Memory B cell (primary cell): Measurements from ENCODE around the gene PI4KA.
"Not testable (repeated sequence)": the region's sequence is repeated elsewhere in the genome, so short reads cannot be mapped to it uniquely, and the experiment has no call there.

ENCODE experiments used
- ATAC-seq: fragments of 150-1000 bp; cut with Tn5 transposase; 2 replicates; pipeline ENCODE4 v1.10.0; 2021; ENCODE audit warnings: low read depth, mild to moderate bottlenecking, moderate library complexity
- DNase-seq, 2 donors: peaks; one replicate each; pipeline ENCODE4 v3.0.0; 2022; ENCODE audit warnings: low spot score in 2 of 2
- H3K27ac Mint-ChIP-seq: one replicate; pipeline ENCODE4 v1.8.0; 2022; ENCODE audit warnings: mild to moderate bottlenecking, moderate library complexity, mixed read lengths
- H3K27me3 Mint-ChIP-seq: one replicate; pipeline ENCODE4 v1.8.0; 2022; ENCODE audit warnings: mixed read lengths
- H3K36me3 Mint-ChIP-seq: one replicate; pipeline ENCODE4 v1.8.0; 2022; ENCODE audit warnings: mild to moderate bottlenecking, mixed read lengths
- H3K4me1 Mint-ChIP-seq: one replicate; pipeline ENCODE4 v1.8.0; 2022; ENCODE audit warnings: mixed read lengths
- H3K4me3 Mint-ChIP-seq: one replicate; pipeline ENCODE4 v1.8.0; 2022; ENCODE audit warnings: mild to moderate bottlenecking, moderate library complexity, mixed read lengths
- H3K9me3 Mint-ChIP-seq: one replicate; pipeline ENCODE4 v1.8.0; 2022; ENCODE audit warnings: mixed read lengths

Gene PI4KA

DNA sequence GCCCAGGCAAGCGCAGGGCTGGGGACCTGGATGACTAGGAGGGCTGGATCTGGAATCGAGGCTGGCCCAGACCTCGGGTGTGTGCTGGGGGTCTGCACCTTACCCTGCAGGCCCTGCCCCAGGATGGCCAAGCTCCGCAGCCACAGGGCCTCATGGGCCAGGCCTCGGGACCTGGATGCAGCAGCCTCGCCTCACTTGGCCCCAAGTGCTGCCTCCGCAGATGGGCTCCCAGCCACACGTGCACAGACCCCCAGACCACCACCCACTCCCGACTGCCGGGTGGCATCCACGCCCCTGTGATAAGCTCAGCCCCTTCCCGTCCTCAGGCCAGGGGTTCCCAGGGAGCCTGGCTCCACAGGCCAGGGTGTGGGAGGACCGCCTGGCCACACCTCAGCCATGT, 188.7 kb downstream of the PI4KA start:
- not testable (repeated sequence) for H3K4me1 Mint-ChIP-seq, H3K9me3 Mint-ChIP-seq, DNase-seq, ATAC-seq, H3K4me3 Mint-ChIP-seq, H3K36me3 Mint-ChIP-seq, H3K27ac Mint-ChIP-seq, H3K27me3 Mint-ChIP-seq

DNA sequence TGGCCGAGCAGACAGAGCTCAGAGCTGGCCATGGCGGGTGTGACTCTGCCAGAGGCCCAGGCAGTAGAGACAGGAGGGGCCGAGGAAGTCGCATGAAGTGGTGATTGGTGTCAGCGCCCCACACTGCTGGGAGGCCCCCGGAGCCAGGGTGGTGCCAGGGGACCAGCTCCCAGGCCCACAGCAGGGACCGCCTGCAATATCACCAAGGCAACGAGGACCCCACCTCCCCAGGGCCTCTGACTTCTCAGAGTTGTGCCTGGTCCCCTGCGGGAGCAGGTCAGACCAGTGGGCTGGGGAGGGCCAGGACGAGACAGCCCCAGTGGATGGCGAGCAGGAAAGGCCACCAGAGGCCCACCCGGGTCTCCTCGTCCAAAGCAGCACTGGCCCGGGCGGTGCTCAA, 189.1 kb downstream of the PI4KA start:
- not testable (repeated sequence) for H3K9me3 Mint-ChIP-seq, H3K4me1 Mint-ChIP-seq, H3K4me3 Mint-ChIP-seq, H3K36me3 Mint-ChIP-seq, ATAC-seq, DNase-seq, H3K27me3 Mint-ChIP-seq, H3K27ac Mint-ChIP-seq

DNA sequence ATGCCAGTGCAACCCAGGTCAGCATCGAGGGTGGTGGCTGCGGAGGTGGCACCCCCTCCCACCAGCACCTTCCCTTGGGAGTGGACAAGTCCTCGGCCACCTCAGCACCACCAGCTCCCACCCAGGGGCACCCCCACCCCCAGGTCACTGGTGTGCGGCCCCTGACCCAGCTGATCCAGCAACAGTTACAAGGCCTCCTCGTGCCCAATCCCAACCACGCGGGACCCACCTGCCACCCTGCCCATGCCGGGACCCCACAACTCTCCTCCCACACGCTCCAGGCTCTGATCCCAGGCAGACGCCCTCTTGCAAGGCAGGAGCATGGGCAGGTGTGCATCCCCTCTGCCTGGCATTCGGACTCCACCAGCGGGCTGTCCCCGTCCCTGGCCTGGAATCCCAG, 189.8 kb downstream of the PI4KA start:
- not testable (repeated sequence) for H3K27ac Mint-ChIP-seq, H3K27me3 Mint-ChIP-seq, H3K4me1 Mint-ChIP-seq, ATAC-seq, H3K4me3 Mint-ChIP-seq, H3K9me3 Mint-ChIP-seq, DNase-seq, H3K36me3 Mint-ChIP-seq

DNA sequence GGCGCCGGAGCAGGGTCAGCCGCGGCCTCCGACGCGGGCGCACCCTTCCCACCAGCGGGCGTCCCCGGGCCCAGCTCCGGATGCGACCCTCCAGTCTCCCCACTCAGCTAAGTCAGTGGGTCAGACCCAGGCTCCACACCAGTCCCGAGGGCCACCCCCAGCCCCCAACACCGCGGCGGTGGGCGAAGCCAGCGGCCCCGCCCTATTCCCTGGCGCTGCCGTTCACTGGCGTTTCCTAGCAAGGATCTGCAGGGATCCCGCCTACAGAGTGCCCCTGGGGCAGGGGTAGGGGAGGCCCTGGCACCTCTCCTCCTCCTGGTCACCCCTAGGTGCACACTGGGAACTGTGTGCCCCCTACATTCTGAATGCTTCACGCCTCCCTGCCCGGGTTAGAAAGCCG, 190.4 kb downstream of the PI4KA start:
- not testable (repeated sequence) for H3K27ac Mint-ChIP-seq, H3K4me3 Mint-ChIP-seq, DNase-seq, ATAC-seq, H3K4me1 Mint-ChIP-seq, H3K9me3 Mint-ChIP-seq, H3K36me3 Mint-ChIP-seq
- H3K27me3 Mint-ChIP-seq = peaks cover 12% of the 10 kb centered on the region

DNA sequence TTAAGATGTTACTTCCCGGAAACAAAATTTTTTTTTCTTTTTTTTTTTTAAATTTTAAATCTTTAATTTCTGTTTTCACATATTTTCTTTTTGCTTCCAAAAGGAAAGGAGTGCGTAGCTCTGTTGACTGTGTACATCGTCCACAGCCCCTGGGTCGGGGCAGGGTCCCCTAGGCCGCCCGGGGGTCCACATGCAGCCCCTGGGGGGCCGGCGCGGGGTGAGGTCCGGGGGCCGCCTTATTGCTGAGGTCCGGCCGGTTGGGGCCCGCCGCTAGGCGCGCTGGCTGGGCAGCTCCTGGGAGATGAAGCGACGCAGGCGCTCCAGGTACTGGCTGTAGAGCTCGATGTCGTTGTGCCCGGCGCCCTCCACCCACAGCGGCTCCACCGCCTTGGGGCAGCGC, 191.1 kb downstream of the PI4KA start:
- ATAC-seq = not testable (repeated sequence)

DNA sequence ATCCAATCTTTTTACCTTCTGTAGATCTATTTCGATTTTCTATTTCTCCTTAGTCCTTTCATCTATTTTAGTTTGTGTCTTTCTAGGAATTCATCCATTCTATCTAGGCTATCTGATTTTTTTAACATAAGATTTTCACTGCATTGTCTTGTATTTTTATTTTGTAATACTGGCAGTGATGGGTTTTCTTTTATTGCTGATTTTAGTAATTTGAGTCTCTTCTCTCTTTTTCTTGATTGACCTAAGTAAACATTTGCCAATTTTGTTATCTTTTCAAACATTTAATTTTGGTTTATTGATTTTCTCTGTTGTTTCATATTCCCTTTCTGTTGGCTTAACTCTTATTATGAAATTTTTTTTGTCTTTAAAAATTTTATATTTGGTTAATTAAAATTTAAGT, 192.1 kb downstream of the PI4KA start:
- peaks cover 15% of the 10 kb centered on the region for H3K27me3 Mint-ChIP-seq
- peaks cover 6% of the 10 kb centered on the region for H3K36me3 Mint-ChIP-seq
- no peak for ATAC-seq
- no peak overlapping the region for H3K27ac Mint-ChIP-seq
- H3K4me3 Mint-ChIP-seq = no peak overlapping the region
- no peak for DNase-seq
- H3K9me3 Mint-ChIP-seq = peaks cover 6% of the 10 kb centered on the region
- no peaks in the 10 kb centered on the region for H3K4me1 Mint-ChIP-seq

More for the DNA sequence above, 191.1 kb downstream of the PI4KA start:
- H3K36me3 Mint-ChIP-seq, H3K4me3 Mint-ChIP-seq, DNase-seq, H3K4me1 Mint-ChIP-seq, H3K27ac Mint-ChIP-seq, H3K9me3 Mint-ChIP-seq: not testable (repeated sequence)
- H3K27me3 Mint-ChIP-seq = peaks cover 15% of the 10 kb centered on the region

DNA sequence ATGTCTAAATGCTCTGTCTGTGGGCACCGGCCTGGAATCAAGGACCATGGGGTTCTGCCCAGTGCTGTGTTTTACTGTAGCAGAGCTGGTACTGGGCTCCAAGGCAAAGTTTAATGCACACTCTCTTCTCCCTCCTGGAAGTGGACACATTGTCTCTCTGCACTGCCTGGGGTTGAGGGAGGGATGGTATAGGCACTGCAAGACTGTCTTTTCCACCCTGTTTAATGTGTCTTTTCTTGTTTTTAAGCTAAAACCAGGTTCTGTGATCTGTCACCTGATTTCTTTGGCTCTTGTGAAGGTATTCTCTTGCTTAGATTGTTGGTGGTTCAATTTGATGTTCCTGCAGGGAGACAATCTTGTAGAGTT, 194.0 kb downstream of the PI4KA start:
- H3K36me3 Mint-ChIP-seq = peaks cover 6% of the 10 kb centered on the region
- ATAC-seq (no peak), DNase-seq (no peak)
- no peak overlapping the region for H3K27ac Mint-ChIP-seq
- peaks cover 6% of the 10 kb centered on the region for H3K9me3 Mint-ChIP-seq
- no peaks in the 10 kb centered on the region for H3K4me1 Mint-ChIP-seq
- H3K4me3 Mint-ChIP-seq = no peak overlapping the region
- peaks cover 12% of the 10 kb centered on the region for H3K27me3 Mint-ChIP-seq

DNA sequence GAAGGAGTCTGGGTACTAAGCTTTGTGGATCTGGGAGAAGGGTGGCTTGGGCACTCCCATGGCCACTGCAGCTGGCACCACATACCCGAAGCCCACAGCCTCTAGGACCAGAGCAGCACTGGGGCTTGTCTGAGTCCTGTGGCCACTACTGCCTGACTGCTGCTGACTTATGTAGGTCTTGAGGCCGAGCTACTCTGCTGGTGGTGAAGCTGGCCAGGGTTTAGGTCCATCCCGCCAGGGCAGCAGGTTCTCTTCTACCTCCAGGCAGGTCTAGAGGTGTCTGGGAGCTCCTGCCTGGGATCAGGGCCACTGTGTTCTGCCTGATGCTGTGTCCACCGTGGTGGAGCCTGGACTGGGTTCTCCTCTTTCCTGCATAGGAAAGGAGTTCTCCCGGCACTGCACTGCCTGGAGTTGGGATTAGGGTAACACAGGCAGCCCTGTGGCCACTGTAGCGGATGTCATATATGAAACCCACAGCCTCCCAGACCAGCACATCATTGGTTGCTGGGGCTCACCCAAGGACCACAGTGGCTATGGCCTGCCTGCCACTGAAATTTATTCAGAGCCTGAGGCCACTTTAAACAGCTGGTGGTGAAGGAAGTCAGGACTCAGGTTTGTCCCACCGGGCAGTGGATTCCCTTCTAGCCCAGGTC, 194.5 kb downstream of the PI4KA start:
- DNase-seq = no peak
- Mint-ChIP-seq H3K4me3 (no peak overlapping the region), H3K9me3 (peaks cover 6% of the 10 kb centered on the region), H3K27me3 (peaks cover 10% of the 10 kb centered on the region), H3K4me1 (no peaks in the 10 kb centered on the region), H3K36me3 (peaks cover 6% of the 10 kb centered on the region), H3K27ac (no peak overlapping the region)
- no peak for ATAC-seq

DNA sequence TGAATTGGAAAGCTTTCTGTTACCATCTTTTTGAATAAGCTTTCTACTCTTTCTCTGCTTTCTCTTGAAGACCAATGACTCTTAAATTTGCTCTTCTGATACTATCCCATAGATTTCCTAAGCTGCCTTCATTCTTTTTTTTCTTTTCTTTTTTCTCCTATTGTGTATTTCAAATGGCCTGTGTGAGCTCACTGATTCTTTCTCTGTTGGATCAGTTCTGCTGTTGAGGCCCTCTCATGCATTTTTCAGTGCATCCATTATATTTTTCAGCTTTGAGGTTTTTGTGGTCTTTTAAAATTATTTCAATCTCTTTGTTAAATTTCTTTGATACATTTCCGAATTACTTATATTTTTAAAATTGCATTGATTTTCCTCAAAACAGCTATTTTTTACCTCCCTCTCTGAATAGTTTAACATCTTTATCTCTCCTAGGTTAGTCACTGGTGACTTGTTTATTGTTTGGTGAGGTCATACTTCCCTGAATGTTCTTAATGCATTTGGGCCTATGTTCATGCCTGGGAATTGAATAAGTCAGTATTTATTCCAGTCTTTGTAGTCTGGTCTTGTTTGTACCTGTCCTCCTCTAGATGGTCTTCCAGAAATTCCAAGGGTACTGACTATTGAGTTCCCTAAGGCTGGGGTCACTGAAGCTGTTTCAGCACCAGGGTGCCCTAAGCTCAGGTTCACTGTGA, 195.3 kb downstream of the PI4KA start:
- H3K27ac Mint-ChIP-seq = no peak overlapping the region
- peaks cover 8% of the 10 kb centered on the region for H3K27me3 Mint-ChIP-seq
- ATAC-seq (no peak), DNase-seq (no peak)
- H3K9me3 Mint-ChIP-seq = peaks cover 6% of the 10 kb centered on the region
- H3K4me1 Mint-ChIP-seq = no peaks in the 10 kb centered on the region
- no peak overlapping the region for H3K4me3 Mint-ChIP-seq
- peaks cover 6% of the 10 kb centered on the region for H3K36me3 Mint-ChIP-seq

DNA sequence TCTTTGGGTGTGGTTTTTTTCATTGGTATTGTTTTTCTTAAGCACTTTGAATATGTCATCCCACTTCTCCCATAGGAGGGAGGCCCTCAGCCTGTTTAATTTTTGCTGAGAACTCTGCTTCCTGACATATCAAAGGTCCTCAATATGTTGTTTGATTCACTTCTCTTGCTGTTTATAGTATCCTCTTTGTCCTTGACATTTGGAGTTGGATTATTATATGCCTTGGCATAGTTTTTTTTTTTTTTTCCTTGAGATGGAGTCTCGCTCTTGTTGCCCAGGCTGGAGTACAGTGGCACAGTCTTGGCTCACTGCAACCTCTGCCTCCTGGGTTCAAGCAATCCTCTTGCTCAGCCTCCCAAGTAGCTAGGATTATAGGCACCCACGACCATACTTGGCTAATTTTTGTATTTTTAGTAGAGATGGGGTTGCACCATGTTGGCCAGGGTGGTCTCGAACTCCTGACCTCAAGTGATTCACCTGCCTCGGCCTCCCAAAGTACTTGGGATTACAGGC, 196.0 kb downstream of the PI4KA start:
- not testable (repeated sequence) for H3K36me3 Mint-ChIP-seq, H3K4me3 Mint-ChIP-seq, H3K27ac Mint-ChIP-seq, H3K4me1 Mint-ChIP-seq, ATAC-seq, H3K9me3 Mint-ChIP-seq, DNase-seq
- H3K27me3 Mint-ChIP-seq = peaks cover 12% of the 10 kb centered on the region

DNA sequence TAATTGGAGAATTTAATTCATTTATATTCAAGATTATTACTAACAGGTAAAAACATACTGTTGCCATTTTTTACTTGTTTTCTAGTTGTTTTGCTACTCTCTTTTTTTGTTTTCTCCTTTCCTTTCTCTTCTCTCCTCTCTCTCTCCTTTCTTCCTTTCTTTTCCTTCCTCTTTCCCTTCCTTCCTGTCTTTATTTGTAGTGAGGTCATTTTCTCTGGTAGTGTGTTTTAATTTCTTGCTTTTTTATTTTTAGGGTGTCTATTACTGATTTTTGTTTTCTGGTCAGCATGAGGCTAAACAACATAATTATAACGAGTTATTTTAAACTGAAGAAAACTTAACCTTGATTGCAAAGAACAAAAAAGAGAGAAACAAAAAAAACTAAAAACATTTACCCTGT, 197.1 kb downstream of the PI4KA start:
- Mint-ChIP-seq H3K27me3 (peaks cover 15% of the 10 kb centered on the region), H3K36me3 (peaks cover 6% of the 10 kb centered on the region), H3K4me1 (peaks cover 2% of the 10 kb centered on the region), H3K27ac (no peak overlapping the region), H3K4me3 (no peak overlapping the region), H3K9me3 (peaks cover 6% of the 10 kb centered on the region)
- no peak for DNase-seq
- ATAC-seq = no peak

DNA sequence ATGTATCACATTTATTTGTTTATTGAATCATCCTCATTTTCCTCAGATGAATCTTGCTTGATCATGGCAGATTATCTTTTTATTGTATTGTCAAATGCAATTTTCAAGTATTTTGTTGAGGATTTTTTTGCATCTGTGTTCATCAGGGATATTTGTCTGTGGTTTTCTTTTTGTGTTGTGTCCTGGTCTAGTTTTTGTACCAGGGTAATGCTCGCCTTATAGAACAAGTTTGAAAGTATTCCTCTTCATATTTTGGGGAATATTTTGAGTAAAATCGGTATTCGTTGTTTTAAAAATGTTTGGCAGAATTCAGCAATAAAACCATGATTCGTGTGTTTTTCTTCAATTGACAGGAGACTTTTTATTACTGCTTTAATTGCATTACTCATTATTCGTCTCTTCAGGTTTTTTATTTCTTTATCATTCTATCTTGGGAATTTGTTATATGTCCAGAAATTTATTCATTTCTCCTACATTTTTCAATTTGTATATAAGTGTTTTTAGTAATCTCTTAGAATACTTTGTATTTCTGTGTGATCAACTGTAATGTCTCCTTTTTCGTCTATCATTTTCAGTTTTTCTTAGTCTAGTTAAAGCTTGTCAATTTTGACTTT, 198.1 kb downstream of the PI4KA start:
- H3K27me3 Mint-ChIP-seq = peaks cover 15% of the 10 kb centered on the region
- peaks cover 6% of the 10 kb centered on the region for H3K9me3 Mint-ChIP-seq
- no peak overlapping the region for H3K27ac Mint-ChIP-seq
- no peak for DNase-seq
- H3K4me1 Mint-ChIP-seq = peaks cover 2% of the 10 kb centered on the region
- no peak overlapping the region for H3K4me3 Mint-ChIP-seq
- peaks cover 6% of the 10 kb centered on the region for H3K36me3 Mint-ChIP-seq
- no peak for ATAC-seq

DNA sequence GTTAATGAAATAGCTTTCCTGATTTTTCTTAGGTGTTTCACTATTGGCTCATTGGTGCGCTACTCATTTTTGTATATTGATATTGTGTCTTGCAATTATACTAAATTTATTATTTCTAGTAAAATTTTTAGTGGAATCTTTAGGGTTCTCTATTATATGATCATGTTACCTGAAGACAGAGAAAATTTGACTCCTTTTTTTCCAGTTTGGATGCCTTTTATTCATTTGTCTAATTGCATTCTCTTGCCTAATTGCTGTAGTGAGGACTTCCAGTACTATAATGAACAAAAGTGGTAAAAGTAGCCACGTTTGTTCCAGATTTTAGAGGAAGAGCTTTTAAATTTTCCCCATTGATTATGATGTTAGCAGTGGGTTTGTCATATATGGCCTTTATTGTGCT, 198.7 kb downstream of the PI4KA start:
- DNase-seq (no peak), ATAC-seq (no peak)
- Mint-ChIP-seq H3K4me1 (peaks cover 2% of the 10 kb centered on the region), H3K4me3 (no peak overlapping the region), H3K36me3 (peaks cover 6% of the 10 kb centered on the region), H3K9me3 (peaks cover 6% of the 10 kb centered on the region), H3K27me3 (peaks cover 15% of the 10 kb centered on the region), H3K27ac (no peak overlapping the region)

DNA sequence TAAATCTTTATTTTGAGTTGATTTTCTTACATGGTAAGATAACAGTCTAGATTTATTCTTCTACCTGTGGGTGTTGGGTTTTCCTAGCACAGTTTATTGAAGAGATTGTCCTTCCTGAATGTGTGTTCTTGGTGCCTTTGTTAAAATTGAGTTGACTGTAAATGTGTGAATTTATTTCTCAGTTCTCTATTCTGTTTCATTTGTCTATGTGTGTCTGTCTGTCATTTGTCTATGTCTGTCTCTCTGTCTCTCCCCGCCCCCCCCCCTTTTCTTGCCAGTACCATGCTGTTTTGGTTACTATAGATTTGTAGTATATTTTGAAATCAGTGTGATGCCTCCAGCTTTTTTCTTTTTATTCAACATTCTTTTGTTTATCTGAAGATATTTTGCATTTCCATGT, 199.4 kb downstream of the PI4KA start:
- H3K4me1 Mint-ChIP-seq = peaks cover 2% of the 10 kb centered on the region
- no peak for DNase-seq
- peaks cover 14% of the 10 kb centered on the region for H3K27me3 Mint-ChIP-seq
- no peak overlapping the region for H3K27ac Mint-ChIP-seq
- H3K36me3 Mint-ChIP-seq = peaks cover 6% of the 10 kb centered on the region
- no peak overlapping the region for H3K4me3 Mint-ChIP-seq
- ATAC-seq = no peak
- peaks cover 6% of the 10 kb centered on the region for H3K9me3 Mint-ChIP-seq
